ENCODE results near the gene SLAMF7. TPM values are rescaled to one million over a fixed set of nuclear protein-coding genes. Genes with fewer than 3 reads are reported as not detected.

Gene SLAMF7
- total RNA-seq, 1 donor from 2014 or later, result 9.2 TPM

DNA sequence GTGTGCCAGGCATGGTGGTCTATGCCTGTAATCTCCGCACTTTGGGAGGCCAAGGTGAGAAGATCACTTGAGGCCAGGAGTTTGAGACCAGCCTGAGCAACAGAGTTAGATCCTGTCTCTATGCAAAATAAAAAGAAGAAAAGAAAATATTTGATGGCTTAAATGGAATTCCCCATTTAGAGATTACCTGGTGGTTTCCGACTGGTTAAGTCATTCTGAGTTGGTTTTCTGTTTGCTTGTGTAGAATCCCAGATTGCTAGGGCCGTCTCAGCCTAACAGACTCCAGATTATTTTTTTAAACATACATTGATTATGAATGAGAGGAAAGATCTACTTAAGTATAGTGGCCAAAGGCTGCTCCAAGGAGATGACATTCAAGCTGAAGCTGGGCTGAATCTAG is 34.0 kb downstream of the SLAMF7 start:
- no peak for DNase-seq
- intact Hi-C loops (cut with DNase I), result no loop called here
- no peaks in the 10 kb centered on the region for H3K27me3 ChIP-seq
- H3K4me3 ChIP-seq, result no peak overlapping the region
- ATAC-seq, result no peak
- H3K36me3 ChIP-seq, result no peaks in the 10 kb centered on the region
- H3K9me3 ChIP-seq, result no peaks in the 10 kb centered on the region
- H3K4me1 ChIP-seq, result peaks cover under 1% of the 10 kb centered on the region
- H3K27ac ChIP-seq, result no peak overlapping the region
- TF ChIP-seq, protein P1, sequence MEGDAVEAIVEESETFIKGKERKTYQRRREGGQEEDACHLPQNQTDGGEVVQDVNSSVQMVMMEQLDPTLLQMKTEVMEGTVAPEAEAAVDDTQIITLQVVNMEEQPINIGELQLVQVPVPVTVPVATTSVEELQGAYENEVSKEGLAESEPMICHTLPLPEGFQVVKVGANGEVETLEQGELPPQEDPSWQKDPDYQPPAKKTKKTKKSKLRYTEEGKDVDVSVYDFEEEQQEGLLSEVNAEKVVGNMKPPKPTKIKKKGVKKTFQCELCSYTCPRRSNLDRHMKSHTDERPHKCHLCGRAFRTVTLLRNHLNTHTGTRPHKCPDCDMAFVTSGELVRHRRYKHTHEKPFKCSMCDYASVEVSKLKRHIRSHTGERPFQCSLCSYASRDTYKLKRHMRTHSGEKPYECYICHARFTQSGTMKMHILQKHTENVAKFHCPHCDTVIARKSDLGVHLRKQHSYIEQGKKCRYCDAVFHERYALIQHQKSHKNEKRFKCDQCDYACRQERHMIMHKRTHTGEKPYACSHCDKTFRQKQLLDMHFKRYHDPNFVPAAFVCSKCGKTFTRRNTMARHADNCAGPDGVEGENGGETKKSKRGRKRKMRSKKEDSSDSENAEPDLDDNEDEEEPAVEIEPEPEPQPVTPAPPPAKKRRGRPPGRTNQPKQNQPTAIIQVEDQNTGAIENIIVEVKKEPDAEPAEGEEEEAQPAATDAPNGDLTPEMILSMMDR (IDR thresholded peaks at IDR 0.05), result no peak

DNA sequence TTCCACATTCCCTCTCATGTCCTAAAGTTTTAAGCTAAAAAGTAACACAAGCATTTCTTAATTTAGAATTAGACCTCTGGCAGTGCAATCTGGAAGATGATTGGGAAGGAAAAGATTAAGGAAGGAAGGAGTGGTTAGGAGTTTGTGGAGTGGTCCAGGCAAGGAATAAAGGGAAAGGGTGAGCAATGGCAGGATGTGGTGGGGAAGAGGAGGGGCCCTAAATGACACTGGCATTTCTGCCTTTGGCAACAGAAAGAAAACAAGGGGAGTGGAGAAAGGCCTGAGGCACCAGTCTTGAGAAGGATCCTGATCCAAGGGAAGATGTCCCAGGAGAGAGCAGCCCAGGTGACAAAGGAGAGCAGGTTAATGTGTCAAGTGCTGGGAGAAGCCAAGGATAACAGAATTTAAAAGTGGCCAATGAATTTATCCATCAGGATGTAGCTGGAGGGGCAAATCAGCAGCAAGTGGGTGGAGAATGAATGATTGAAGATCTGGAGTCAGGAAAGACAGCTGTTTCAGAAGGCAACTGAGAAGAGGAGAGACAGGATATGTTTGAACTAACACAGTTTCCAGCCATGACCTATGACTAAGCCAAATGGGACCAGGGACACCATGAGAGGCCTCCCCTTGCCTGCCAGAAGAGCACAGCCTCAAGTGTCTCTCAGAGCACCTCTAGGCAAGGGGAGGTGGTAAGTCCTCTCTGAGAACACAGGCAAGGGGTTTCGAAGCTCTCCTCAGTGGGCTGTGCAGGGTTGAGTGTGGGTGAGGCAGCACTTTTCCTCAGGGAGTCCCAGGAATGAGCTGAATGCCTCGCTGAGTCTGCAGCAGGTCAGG is 36.1 kb downstream of the SLAMF7 start:
- Histone ChIP-seq H3K36me3 (no peaks in the 10 kb centered on the region), H3K4me3 (no peak overlapping the region), H3K27me3 (no peaks in the 10 kb centered on the region), H3K4me1 (no peaks in the 10 kb centered on the region), H3K27ac (no peak overlapping the region), H3K9me3 (no peaks in the 10 kb centered on the region)
- intact Hi-C loops (cut with DNase I), result no loop called here
- peak; percentile 44 for ATAC-seq
- TF ChIP-seq, protein P1 (IDR thresholded peaks at IDR 0.05), result no peak
- DNase-seq, result no peak

GRCh38 chr1:160776178-160776577 is 37.1 kb downstream of the SLAMF7 start:
- no peaks in the 10 kb centered on the region for H3K36me3 ChIP-seq
- DNase-seq (no peak), ATAC-seq (no peak)
- no peaks in the 10 kb centered on the region for H3K9me3 ChIP-seq
- H3K4me1 ChIP-seq, result peaks cover 7% of the 10 kb centered on the region
- H3K27me3 ChIP-seq, result no peaks in the 10 kb centered on the region
- no peak overlapping the region for H3K4me3 ChIP-seq
- H3K27ac ChIP-seq, result no peak overlapping the region
- intact Hi-C loops (cut with DNase I), result no loop called here
- TF ChIP-seq, protein P1 (IDR thresholded peaks at IDR 0.05), result no peak

DNA sequence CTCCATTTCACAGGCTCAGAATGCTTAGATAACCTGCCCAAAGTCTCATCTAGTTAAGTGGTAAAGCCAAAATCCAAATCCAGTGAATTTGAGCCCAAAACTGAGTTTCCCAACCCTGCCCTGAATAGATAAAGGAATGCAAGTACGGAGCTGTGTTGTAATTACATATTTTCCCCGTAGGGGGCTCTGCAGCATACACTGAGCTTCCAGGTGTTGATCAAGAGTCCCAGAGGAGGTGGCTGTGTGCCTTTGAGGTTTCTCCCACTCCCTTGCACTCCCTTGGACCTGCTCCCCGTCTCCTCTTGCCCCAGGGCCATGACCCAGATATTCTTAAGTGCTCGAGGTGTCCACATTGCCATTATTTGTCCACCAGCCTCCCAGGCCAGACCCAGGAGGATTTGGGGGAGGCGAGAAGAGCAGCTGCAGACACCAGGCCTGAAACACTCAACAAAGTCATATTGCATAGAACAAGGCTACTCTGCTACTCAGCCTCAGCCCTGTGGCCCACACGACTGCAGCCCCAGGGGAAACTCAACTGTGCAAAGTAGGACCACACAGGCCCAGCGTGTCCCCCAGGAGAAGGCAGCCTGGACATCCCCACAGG is 38.5 kb downstream of the SLAMF7 start:
- no peak for DNase-seq
- Histone ChIP-seq H3K36me3 (no peaks in the 10 kb centered on the region), H3K4me3 (no peak overlapping the region), H3K27me3 (no peaks in the 10 kb centered on the region), H3K9me3 (no peaks in the 10 kb centered on the region), H3K27ac (no peak overlapping the region), H3K4me1 (peaks cover 19% of the 10 kb centered on the region)
- intact Hi-C loops (cut with DNase I), result no loop called here
- TF ChIP-seq, protein P1 (IDR thresholded peaks at IDR 0.05), result peak; percentile 58
- peak; percentile 75 for ATAC-seq

DNA sequence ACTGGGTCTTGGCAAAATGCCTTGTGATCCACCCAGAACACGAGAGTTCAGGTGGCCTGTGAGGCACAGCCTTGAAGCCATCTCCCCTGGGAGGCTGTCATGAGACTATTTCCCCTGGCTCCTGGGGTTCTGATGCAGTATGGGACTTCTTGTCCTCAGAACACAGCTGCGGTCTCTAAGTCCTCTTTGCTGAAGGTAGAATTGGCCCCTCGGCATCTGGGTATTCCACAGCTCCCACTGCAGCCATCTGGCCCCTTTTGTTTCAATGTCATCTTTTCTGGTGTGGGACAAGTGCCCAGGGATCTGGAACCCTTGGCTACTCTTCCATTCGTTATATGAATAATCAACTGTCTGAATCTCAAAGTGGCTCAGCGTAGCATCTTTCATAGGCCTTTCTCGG is 39.9 kb downstream of the SLAMF7 start:
- Histone ChIP-seq H3K9me3 (no peaks in the 10 kb centered on the region), H3K27me3 (no peaks in the 10 kb centered on the region), H3K27ac (no peak overlapping the region), H3K4me3 (no peak overlapping the region), H3K4me1 (peaks cover 21% of the 10 kb centered on the region), H3K36me3 (no peaks in the 10 kb centered on the region)
- intact Hi-C loops (cut with DNase I), result no loop called here
- TF ChIP-seq, protein P1 (IDR thresholded peaks at IDR 0.05), result no peak
- ATAC-seq (no peak), DNase-seq (no peak)
